Raji (cell line): ENCODE data around the gene C12orf57.

Source experiments
- POLR2A ChIP-seq: IDR thresholded peaks from 2 replicates; pipeline ENCODE4 v1.6.1; 2011; ENCODE audit warnings: low read depth, low read length, control low read depth; ENCODE audit not compliant: insufficient read depth

The C12orf57 gene

DNA sequence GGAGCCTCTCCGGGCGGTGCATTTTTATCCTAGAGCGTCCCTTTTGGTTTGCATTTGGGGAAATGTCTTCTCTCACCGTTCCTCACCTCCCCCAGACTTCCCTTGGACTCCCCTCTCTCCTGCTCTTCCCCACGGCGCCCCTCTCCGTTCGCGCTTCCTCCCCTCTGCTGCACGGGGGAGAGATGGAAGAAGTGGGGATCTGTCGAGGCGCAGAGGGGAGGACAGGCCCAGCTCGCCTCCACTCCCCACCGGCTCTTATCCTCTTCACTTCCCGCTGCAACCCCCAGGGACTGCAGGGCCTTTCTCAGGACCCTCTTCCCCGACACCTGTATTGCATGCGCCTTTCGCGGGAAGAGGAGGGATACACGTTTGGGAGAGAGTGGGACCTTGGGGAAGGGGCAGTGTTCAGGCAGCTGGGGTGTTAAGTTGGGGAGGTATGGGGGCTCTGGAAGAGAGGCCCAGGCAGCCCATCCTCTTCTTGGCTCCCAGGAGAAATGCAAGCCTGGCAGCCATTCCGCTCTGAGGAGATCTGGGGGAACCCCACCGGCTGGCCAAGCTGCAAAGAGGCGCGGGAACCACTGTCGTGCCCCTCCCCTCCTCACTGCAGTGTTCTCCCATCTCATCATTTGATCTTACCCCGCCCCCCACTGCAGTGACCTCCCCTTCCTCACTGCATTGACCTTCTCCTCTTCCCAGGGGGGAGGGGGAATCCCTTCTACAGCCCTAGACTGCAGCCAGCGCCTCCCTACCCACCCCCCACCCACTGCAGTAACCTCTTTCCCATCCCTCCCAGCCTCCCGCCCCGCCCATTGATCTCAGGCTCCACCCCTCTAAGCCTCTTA, 28.7 kb upstream of the C12orf57 start:
- no peak for TF ChIP-seq POLR2A

DNA sequence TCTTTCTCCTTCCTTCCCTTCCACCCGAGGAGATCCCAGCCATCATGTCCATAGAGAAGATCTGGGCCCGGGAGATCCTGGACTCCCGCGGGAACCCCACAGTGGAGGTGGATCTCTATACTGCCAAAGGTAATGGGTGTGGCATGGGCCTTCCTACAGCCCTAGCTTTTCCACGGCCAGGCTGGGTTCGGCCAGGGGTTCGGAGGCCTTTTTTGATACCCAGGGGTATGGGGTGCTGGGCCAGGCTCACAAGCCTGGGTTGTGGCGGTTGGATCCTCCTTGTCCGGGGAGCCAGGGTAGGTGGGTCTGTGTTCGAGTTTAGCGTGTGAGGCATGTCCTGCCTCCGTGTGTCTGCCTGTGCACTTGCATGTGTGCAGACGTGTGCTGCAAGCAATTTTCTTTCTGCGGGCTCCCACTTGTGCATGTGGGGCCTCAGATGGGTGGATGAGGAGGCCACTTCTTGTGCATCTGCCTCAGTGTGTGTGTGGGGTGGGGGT, 28.0 kb upstream of the C12orf57 start:
- TF ChIP-seq POLR2A, result no peak

DNA sequence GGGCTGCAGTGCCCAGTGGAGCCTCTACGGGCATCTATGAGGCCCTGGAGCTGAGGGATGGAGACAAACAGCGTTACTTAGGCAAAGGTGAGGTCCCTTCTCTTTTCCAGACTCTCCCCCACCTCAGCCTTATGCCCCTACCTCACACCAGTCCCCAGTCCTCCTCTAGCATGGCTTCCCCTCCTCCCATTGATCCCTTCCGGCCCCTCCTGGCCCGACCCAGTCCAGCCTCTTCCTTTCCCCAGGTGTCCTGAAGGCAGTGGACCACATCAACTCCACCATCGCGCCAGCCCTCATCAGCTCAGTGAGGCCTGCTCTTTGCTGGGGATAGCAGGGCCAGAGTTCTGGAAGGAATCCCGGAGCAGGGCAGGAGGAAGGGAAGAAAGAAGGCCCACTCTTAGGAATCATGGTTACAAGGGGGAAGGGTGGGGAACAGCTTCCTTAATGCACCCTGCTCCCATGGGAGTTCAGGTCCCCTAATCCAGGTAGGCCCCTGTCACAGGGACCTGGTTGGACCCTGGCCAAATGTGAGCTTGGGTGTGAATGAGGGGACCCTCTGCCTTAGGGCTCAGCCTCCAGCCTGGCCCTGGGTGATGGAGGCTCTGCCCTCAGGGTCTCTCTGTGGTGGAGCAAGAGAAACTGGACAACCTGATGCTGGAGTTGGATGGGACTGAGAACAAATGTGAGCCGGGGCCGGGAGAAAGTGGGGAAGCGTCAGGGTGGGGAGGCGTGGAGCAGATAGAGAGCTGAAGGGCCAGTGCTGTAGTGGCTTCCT, 27.2 kb upstream of the C12orf57 start:
- no peak for TF ChIP-seq POLR2A

DNA sequence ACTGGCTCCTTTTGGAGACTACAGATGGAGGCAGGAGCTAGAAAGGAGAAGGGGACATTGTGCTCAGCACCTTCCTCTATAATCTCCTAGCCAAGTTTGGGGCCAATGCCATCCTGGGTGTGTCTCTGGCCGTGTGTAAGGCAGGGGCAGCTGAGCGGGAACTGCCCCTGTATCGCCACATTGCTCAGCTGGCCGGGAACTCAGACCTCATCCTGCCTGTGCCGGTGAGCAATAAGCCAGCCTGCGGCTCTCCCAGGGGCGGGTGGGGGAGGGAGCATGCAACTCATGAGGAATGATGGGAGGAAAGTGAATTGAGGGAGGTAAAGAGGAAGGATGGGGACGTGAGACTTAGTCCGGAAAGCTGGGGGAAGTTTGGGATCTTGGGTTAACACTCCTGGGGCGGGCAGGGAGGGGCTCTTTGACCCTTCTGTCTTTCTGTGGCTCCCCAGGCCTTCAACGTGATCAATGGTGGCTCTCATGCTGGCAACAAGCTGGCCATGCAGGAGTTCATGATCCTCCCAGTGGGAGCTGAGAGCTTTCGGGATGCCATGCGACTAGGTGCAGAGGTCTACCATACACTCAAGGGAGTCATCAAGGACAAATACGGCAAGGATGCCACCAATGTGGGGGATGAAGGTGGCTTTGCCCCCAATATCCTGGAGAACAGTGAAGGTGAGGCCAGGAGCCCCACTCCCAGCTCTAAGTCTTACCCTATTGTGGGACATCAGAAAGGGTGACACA, 26.2 kb upstream of the C12orf57 start:
- no peak for TF ChIP-seq POLR2A

DNA sequence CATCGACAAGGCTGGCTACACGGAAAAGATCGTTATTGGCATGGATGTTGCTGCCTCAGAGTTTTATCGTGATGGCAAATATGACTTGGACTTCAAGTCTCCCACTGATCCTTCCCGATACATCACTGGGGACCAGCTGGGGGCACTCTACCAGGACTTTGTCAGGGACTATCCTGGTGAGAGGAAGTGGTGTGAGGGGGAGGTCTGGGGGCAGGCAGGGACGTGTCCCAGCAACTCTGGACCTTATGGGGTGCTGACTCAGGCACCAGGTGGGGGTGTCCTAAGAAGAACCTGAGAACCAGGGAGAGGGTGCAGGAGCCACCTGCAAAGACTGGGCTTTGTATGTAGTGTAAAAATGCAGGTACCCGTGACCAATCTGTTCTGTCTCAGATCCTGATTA, 24.2 kb upstream of the C12orf57 start:
- no peak for TF ChIP-seq POLR2A

DNA sequence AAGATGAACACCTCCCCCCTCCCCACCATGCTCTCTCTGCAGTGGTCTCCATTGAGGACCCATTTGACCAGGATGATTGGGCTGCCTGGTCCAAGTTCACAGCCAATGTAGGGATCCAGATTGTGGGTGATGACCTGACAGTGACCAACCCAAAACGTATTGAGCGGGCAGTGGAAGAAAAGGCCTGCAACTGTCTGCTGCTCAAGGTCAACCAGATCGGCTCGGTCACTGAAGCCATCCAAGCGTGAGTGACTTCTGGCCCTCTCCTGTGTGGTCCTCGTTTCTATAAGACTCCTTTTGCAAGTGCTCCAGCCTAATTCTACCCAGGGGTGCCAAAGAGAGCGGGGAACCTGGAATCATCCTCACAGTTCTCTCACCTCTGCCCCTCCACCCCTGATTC, 22.3 kb upstream of the C12orf57 start:
- no peak for TF ChIP-seq POLR2A

DNA sequence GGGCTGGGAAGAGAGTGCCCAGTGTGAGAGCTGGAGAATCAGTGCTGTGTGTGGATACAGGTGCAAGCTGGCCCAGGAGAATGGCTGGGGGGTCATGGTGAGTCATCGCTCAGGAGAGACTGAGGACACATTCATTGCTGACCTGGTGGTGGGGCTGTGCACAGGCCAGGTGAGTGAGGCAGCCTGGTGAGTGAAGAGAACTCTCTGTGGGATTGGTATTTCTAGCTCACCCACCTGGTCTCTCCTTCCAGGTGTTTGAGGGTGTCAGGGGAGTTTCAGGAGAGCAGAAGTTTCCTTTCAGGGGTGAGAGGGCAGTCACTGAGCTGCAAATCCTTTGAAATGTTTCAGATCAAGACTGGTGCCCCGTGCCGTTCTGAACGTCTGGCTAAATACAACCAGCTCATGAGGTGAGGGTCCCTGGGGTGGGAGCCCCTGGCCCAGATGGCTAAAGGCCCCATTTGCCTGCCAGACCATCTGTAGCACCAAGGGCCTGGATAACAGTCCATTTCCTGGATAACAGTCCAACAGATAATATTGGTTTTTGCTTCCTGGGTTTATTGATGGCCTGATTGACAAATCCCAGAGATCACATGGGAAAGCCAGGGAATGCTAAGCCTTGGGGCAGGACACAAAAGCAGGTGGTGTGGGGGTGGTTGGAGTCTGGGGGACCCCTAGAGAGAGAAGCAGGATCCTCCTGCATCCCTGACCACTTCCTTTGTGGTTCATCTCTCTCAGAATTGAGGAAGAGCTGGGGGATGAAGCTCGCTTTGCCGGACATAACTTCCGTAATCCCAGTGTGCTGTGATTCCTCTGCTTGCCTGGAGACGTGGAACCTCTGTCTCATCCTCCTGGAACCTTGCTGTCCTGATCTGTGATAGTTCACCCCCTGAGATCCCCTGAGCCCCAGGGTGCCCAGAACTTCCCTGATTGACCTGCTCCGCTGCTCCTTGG, 21.6 kb upstream of the C12orf57 start:
- TF ChIP-seq POLR2A, result no peak

DNA sequence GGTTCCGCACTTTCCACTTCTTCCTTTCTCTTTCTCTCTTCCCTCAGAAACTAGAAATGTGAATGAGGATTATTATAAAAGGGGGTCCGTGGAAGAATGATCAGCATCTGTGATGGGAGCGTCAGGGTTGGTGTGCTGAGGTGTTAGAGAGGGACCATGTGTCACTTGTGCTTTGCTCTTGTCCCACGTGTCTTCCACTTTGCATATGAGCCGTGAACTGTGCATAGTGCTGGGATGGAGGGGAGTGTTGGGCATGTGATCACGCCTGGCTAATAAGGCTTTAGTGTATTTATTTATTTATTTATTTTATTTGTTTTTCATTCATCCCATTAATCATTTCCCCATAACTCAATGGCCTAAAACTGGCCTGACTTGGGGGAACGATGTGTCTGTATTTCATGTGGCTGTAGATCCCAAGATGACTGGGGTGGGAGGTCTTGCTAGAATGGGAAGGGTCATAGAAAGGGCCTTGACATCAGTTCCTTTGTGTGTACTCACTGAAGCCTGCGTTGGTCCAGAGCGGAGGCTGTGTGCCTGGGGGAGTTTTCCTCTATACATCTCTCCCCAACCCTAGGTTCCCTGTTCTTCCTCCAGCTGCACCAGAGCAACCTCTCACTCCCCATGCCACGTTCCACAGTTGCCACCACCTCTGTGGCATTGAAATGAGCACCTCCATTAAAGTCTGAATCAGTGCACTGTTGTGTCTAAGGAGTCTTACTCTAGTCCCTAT, 20.7 kb upstream of the C12orf57 start:
- no peak for TF ChIP-seq POLR2A

DNA sequence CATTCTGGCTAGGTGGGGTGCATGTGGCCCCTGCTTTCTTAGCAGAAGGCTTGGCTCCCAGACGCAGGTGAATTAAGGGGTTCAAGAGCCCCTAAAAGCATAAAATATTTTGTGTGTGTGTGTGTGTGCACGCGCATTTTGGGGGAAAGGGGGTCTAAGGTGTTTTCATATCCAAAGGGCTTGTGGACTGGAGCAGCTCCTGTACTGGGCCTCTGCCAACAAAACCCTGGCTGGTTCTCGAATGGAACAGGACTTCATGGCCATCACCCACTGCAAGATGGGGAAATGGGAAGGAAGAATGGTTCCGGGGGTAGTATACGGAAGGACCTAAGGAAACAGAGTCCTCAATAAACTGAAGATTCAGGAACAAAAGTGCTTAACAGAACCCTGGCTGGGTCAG, 20.0 kb upstream of the C12orf57 start:
- TF ChIP-seq POLR2A, result no peak

DNA sequence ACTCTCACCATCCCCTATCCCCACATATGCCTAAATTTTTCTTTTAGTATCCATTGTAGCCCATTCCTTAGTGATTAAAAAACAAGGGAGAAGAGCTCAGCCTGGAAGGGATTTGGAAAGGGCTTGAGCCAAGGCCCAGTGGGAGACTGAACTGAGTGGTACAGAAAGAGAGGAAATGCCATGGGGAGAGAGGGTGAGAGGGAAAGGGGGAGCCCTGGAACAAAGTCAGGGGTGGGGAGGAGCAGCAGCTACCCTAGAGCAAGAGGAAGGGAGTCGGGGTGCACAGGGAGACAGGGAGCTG, 18.6 kb upstream of the C12orf57 start:
- no peak for TF ChIP-seq POLR2A

DNA sequence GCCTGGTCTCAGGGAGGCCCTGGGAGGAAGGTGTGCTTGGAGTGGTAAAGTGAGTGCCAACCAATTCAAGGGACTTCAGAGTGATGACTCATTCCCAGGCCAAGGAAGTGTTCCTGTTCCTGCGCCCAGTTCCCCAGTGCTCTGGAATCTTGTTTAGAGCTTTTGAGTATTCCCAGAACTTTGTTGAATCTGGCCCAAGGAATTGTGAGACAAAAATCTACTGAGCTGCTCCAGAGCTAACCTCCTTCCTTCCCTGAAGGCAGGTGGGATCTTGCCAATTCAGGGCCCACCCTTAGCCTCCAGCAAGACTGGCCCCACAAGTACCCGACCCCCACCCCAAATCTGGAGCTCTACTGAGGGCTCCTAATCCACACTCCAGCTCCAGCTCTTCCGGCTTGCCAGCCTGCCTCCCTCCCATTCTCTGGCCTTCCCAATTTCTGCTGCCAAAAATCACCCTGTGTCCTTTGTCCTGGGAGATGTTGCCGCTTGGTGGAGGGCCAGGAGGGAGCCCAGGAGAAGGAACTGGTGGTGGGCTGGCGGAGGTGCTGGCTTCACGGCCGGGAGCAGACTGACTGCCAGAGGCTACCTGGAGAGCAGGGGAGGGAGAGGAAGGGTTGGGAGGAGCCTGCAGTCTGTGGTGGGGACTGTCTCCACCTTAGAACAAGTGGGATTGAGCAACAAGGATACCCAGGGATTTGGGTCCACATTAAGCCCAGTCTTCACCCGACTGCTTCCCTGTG, 18.1 kb upstream of the C12orf57 start:
- TF ChIP-seq POLR2A, result no peak

DNA sequence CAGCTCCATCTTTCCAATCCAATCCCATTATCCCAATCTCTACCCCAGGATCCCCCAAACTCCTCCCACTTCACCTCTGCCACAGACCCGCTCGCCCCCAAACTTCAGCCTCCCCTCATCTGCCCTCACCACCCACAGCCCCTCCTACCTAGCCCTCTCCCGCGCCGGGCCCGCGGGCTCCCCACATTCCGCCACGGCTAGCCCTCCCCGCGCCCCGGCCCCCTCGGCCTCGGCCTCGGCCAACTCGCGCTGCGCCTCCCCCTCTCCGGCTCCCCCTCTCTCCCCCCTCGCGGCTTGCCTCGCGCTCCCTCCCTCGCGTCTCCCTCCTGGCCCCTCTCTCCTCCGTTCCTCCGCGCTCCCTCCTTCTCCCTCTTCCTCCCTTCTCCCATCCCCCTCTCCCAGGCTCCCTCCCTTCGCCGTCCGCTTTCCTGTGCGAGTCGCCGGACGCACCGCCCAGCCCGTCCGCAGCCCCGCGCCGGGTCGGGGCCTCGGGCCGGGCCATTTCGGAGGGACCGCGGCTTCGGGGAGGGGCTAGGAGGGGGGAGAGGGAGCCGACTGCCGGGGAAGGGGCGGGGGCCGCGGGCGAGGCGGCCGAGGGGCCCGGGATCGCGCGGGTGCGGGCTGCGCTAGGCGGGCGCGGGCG, 16.3 kb upstream of the C12orf57 start, which contains the start of gene ATN1:
Gene ATN1 (plus strand): TSS at position 581 of the 643 bp plus-strand sequence. CDS start 6,043 bp downstream, outside the sequence.
- TF ChIP-seq POLR2A, result peak; percentile 47; the same call in 1 of the 2 replicates
